Measurements from ENCODE around the gene NDUFA5.

Gene NDUFA5

DNA sequence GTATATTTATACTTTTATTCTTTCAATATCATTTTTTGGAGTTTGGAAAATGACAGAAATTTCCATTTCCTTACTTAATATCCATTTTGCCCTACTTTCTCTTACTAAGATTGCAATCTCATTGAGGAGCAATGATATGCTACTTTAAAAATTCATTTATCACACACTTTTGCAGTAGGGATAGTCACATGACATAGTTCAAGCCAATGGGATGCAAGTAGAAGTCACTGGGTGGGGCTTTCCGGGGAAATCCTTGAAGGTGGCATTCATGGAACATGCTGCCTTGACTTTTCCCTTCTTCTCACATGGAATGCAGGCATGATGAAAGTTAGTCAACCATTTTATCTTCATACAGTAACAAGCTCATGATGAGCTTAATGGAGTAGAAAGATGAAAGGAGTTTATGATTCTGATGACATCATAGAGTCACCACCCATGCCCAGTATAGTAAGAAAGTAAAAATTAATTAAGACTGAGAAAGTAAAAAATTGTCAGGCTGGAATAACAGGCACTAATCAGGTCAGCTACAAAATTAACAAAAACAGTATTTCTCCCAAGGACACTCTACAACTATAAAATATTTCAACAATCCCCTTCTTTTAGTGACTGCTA is 56.6 kb downstream of the NDUFA5 start:
- no peak for ATAC-seq

- ATAC-seq = no peak
Measured at GRCh38 chr7:123499211-123499970, 58.2 kb downstream of the NDUFA5 start.

DNA sequence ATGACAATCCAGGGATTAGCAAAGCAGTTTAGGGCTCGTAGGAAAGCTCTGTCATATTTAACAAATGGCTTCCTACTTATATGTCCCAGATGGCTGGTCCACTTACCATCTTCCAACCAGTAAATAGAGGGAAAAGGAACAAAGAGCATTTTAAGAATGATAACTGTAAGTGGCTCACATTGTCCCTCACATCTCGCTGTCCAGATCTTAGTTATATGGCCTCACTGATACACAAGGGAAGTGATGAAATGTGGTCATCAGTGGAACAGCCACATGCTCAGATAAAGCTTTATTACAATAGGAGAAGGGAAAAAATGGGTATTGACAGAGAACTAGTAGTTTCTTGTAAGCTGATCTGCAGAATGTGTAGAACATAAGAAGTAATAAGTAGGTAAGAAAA is 59.0 kb downstream of the NDUFA5 start:
- no peak for ATAC-seq

DNA sequence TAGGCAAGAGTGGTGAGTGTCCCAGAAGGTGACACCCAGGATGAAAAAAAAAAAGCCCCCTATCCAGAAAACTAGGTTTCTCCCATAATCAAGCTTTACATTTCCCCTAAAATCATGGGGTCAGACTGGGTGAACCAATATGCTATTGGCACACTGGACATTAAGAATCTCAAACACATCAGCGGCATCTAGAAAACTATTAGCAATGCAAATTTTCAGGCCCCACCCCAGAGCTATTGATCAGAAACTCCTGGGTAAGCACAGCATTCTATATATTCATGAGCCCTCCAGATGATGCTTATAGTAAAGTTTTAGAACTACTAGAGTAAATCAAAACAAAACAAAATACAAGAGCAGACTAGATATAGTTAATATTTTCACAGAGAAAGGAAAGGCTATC is 59.6 kb downstream of the NDUFA5 start:
- no peak for ATAC-seq

GRCh38 chr7:123494193-123494796 is 63.3 kb downstream of the NDUFA5 start:
- ATAC-seq = no peak

GRCh38 chr7:123492485-123492884 is 65.1 kb downstream of the NDUFA5 start:
- peak; percentile 38 to 64 for ATAC-seq
